Glomerular endothelial cell (primary cell): Measurements from ENCODE around the gene UST. TPM values are rescaled to one million over a fixed set of nuclear protein-coding genes. Genes with fewer than 3 reads are reported as not detected.

Experiments used
- DNase-seq: peaks from one replicate; pipeline ENCODE4 v3.0.0-alpha.2; 2011; ENCODE audit warnings: low read depth, low spot score; ENCODE audit errors: extremely low read depth
- total RNA-seq: library from RNA; depleted of rRNA; stranded (reverse); fragments of >200 nt; gene quantifications from 2 replicates; pipeline ENCODE4 v1.2.3, GENCODE V29; 2015

Gene UST
- total RNA-seq, 1 donor from 2014 or later, result 2.0 TPM

DNA sequence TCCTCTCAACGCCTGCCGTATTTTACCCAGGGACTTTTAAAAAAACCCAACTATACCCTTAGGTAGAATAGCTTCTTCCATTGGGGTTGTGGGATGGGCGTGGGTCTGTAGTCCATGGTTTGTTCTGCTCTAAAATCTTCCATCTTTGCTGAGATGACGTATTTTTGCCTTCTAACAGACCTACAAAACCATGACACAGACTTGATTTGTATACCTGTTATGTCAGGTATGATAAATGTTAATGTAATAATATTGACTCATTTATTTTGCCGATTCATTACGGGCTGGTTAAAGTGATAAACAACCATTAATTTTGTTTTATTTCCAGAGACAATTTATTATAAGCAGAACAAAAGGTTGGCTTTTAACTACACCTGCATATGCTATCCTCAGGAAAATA, 48.7 kb downstream of the UST start:
- DNase-seq, result no peak

DNA sequence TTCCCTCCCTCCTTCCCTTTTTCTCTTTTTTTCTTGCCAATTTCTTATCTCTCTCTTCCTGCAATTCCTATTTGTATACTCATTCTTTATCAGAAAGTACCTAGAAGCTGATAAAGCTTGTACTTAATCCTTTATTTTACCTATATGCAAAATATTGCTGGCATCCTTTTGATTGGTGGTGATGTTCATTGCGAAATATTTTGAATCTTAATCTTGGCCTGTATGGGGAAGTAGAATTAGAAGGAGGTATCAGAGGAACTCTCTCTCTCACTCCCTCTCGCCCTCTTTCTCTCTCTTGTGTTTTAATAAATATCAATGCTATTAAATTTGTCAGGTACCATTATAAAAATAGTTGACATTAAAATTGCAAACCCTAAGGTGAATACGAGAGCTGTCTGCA, 52.8 kb downstream of the UST start:
- no peak for DNase-seq

DNA sequence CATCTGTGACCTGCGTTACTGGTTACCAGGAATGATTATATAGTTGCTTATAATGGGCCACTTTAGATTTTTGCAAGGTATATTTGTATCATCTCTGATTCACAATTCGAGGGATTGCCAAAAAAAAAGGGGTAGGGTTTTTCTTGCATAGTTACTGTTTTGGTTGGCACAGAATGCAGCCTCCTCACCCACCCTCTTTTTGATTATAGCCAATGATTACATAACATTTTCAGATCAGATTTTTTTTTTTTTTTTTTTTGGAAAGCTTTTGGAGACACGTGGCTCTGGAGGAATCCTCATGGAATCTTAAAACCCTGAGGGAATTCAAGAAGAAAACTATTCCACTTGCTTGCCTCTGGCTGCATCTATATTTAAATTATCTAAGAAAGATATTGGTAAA, 53.7 kb downstream of the UST start:
- no peak for DNase-seq

DNA sequence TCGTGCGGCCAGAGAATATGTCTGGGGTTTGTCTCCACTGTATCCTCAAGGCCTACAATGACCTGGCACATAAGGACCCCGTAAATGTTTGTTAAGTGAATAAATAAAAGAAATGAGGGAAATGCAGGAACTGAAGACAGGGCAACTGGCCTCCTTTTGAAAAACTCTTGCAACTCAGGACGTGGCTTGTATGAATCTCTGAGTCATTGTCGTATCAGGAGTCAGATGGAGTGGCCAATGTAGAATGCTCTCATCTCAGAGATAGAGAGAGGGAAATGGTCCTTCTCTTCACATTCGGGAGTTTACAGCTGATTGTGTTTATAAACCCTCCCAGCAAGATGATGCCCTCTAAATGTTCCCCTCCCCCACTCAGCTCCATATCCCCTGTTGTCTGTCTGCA, 57.1 kb downstream of the UST start:
- DNase-seq, result no peak

DNA sequence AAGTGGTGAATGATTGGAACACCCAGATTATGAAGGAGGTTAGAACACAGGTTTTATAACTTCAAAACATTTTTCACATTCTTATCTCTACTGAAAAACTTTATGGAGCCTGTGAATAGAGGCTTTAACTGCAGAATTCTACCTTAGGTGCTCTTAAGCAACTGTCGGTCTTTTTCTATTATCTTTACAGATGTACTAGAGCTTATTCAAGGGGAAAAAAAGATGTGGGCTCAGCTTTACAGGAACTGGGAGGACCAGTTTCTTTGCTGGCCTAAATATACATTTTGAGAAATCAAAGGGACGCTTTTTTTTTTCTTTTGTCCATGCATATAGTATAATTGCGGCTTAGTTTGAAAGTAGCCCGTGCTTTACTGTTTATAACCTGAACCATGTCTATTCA, 58.9 kb downstream of the UST start:
- no peak for DNase-seq

DNA sequence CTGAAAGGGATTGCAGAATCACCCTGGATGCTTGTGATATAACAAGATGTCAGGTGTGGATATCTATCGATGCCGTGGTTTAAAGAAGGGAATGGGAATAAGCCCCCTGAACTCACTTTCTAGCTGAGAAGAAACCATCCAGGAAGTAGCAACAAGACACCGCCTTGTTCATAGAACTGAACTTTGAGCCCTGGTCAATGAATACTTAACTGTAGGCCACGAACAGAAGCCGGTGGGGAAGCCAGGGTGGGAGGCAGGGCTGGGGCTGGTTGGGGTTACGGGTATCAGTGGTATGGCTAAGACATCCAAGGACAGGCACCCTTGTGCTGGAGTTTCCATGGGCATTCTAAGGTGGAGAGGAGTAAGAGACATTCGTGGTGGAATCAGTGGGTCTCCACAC, 61.0 kb downstream of the UST start:
- DNase-seq, result no peak

DNA sequence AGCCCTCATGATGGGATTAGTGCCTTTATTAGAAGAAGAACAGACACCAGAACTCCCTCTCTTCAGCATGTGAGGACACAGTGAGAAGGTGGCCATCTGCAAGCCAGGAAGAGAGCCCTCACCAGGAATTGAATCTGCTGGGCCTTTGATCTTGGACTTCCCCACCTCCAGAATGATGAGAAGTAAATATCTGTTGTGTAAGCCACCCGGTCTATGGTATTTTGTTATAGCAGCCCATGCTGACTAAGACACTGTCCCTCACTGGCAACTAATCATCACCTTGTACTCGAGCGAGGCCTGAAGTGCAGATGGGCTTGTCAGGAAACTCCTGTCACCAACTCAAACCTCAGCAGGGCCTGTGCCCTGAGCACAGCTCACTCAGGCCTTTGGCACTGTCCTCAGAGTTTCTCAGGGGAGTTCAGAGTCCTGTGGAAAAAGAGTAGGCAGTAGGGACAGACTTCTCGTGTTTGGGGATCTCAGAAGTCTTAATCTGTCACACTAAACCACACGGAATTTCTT, 62.0 kb downstream of the UST start:
- no peak for DNase-seq

DNA sequence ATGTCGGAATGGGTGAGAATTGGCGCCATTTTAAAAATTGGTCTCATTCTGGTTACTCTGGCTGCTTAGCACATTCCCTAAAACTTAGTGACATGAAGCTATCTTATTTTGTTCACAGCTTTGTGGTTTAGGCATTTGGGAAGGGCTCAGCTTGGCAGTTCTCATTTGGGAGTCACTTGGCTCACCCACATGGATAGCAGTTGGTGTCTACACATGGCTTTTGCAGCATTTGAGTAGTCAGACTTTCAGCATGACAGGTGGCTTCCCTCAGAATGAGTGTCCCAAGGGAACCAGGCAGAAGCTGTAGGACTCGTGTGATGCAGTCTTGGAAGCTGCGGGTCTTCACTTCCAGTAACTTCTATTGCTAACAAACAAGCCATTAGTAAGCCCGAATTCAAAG, 64.6 kb downstream of the UST start:
- DNase-seq, result no peak

DNA sequence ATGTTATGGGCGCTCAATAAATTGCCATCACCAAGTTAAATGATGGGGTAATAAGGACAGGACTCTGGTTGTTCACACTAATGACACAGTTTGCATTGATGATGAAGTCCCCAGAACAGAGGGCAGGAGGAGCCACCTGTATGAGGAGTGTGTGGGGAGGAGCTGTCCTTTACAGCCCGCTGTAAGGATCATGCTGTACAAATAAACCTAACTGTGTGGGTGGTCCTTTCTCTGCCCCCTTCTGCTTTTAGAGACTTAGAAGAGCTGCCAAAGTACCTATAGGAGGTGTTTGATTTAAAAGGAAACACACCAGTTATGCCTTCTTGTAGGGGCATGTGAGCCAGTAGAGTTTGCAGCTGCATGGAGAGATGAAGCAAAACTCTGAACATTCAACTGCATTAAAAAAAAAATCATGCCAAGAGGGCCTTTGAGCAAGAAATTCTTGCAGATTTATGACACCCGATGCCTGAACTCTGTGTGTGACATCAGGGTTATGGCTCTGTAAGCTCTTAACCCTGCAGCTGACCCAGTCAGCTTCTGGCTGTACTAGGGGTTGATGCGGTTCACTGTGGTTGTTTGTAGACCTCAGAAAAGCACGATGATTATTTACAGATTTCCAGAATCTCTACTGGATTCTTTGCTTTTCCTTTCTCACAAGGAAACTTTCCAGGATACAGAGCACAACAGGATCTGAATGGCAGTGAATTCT, 67.4 kb downstream of the UST start:
- DNase-seq, result no peak

DNA sequence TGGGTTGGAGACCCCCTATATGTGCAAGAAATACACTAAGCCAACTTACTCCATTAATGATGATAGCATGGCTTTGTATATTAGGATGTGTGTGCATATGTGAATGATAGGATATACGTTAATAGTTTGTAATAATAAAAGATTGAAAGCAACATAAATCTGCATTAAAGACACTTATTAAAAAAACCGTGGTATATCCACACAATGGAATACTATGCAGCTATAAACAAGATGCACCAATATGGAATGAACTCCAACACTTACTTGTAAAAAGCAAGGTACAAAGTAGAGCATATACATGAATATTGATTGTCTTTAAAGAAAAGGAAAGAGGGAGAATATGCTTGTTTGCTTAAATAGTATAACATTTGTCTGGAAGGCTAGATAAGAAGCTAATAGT, 68.0 kb downstream of the UST start:
- DNase-seq, result no peak

DNA sequence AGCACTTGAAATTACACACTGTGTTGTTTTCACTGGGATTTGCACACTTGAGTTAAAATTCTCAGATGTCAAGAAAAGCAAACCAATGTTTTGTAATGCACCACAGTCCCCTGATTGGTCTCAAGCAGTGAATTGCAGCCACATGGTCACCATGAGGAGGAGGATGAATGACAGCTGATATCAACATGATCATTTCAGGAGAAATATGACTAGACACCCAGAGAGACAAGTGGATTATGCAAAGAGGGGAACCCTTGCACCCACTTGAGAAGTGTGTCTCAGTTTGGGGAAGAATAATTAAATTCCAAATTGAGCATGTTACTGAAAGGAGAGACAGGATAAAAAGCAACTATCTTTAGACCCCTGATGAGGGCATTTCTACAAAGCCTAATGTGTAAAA, 69.3 kb downstream of the UST start:
- no peak for DNase-seq

DNA sequence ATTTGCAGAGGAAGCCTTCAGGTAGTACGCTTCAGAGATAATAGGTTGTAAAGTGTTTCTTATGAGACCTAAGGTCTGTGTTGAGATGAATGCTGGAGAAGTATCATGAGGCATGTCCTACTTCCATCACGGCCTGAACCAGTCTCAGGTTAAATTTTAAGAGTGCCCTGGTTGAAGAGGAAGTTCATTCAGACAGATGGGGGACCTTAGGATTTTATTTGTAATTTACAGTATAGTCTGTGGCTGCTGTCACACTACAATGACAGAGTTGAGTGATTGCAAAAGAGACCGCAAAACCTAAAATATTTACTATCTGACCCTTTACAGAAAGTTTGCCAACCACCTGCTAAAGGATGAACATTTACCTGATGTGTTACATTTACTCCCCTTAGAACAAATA, 70.9 kb downstream of the UST start:
- no peak for DNase-seq

DNA sequence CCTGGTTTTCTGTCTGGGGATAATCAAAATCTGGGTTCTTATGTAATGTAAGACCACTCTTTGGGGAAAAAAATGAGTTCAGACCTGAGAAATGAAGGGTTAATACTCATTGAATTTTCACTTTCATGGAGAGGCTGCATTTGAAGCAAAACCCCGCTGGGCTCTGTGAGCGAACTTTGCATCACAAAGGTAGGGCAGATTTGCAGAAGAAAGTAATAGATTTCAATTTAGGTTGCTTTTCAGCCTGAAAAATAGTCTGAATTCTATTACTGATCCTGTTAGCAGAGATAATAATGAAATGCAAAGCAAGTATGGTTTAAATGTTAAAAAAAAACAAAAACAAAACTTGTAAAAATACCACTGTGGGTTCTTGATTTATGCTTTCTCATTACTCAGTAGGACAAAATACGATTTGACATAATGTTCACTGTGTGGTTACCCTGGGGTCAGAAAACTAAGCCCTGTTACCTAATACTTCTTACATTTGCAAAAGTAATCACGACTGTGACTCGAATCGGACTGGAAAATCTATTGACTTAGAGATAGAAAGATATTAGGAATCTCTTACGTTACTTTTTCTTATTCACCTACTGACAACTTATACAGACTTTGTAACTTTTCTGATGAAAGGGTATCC, 72.2 kb downstream of the UST start:
- no peak for DNase-seq

DNA sequence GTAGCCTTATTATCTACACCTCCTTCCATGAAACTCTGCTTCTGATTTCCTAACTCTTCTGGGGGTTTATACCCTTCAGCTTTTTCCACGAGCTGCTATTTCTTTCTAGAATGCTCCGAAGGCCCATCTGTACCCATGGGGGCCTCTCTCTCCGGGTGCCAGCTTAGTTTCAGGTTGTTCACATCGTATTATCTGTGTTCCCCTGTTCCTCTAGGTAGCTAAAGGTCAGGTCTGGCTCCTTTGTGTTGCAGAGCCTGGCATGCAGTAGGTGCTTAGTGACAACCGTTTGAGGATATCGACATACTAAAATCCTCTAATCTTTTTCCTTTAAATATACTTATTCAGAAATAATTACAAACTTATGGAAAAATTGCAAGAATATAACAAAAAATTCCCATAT, 73.0 kb downstream of the UST start:
- no peak for DNase-seq

DNA sequence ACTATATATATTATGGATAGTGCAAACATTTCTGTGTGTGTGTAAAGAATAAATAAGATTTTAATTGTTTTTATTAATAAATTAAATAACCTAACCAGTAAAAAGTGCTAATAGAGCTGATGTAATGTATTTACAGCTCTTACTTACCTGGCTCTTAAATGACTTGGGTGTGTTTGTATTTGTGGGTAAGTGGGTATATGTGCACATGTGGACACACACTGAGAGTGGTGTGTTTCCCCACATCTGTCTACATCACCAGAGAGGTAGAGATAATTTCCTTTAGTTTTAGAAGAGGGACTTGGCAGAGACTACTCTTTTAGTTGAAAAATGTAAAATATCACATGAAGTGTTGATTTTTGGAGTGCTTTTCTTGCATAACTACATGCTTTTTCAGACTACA, 76.0 kb downstream of the UST start:
- no peak for DNase-seq

DNA sequence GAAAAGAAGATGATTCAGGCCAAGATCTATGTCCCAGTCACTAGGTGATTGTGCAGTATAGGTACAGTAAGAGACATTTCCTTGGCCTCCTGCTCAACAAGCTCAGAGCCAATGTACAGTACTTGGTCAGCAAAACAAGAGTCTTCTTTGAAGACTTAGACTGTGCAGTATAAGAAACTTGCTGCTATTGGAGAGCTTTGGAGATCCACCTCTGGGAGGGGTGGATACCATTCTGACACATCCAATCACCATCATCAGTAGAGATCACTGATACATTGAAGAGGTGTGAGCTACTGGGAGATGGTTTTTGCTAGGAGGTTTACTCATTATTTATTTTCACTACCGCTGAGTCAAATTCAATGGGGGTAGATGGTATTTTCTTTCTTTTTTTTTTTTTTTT, 77.5 kb downstream of the UST start:
- no peak for DNase-seq

DNA sequence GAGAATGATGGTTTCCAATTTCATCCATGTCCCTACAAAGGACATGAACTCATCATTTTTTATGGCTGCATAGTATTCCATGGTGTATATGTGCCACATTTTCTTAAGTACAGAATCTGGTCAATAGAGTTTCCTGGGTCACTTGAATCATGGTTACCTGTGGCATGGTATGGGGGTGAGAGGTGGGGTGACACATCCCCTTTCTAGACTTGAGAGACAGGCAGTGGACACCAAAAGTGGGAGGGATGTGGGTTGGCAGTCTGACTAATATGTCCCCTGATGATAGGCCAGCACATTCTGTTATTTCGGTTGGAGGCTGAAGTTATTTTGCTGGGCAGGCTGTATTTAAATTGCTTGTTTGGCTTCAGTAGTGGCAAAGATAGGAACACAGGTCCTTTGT, 78.1 kb downstream of the UST start:
- DNase-seq, result no peak

DNA sequence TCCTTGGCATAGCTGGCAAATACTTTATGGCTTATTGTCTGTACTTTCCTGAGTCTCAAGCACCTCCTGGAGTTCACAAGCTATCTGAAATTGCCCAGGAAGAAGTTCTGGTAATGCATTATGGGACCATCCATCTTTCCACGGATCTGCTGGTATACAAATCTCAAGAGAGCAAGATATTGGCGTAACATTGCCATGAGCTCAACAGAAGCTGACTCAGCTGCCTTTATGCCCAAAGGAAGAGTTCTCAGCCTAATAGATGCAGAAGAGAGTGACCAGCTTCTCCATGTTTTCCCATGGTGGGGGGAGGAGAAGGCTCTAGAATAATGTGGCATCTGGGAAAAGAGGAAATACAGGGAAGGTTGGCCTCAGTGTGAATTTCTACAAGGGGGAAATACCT, 78.7 kb downstream of the UST start:
- no peak for DNase-seq

DNA sequence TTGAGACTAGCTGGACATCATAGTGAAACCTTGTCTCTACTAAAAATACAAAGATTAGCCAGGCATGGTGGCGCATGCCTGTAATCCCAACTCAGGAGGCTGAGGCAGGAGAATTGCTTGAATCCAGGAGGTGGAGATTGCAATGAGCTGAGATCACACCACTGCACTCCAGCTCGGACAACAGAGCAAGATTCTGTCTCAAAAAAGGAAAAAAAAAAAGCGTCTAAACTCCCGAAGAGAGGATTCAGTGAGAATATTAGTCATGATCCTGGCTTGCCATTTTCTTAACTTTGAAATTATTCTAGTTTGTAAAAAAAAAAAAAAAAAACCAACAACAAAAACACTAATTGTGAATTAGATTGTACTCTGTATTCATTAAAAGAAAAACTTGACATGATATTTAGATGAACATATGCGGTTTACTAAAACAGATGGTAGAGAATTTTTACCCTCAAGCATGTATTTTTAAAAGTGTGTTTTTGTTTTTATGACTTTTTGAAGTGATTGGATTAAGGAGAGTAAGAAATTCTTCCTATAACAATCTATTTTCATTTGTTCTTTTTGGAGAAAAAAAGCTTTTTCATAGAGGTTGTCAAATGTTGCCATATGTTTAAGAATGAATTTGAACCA, 80.7 kb downstream of the UST start:
- DNase-seq, result no peak

DNA sequence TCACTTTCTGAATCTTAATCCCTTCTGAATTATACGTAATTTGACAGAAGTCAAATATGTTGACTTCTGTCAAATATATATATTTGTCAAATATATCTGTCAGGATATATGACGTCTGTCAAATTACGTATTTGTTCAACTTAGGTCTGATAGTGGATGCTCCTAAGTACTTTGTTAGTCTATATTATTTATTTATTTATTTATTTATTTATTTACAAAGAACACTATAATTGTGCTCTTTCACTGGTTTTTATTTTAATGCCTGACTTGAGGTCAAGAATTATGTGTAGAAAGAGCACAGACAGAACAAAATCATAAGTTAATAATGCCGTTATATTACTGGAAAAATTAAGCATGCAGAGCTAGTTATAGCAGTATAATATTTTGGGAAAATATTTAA, 81.2 kb downstream of the UST start:
- no peak for DNase-seq

DNA sequence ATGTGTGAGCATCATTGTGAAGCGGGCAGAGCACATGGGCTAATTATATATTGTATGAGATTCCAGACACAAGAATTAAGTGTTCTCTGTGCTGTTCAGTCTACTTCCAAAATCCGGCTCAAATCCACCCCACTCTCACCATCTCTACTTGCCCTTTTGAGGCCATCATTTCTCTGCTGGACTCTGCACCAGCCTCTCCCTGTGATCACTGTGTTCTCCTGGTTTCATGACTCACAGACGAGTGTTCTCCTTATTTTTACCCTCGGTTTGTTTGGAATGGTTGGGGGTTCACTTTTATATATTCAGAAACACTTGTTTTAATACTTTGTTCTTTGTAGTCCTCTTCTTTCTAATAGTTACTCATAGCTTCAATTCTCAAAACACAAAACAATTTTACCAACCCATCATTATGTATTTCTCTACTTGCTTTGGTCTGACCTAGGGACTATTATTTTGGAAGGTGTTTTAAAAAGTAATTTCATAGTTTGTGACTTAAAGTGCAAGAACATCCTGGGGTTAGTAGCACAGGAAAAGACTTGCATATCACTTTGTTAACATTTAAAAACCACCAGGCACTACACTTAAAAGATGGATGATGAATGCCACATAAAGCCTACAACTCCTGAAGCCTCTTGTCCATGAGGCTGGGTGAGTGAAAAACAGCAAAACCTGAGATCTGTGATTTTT, 82.7 kb downstream of the UST start:
- no peak for DNase-seq

DNA sequence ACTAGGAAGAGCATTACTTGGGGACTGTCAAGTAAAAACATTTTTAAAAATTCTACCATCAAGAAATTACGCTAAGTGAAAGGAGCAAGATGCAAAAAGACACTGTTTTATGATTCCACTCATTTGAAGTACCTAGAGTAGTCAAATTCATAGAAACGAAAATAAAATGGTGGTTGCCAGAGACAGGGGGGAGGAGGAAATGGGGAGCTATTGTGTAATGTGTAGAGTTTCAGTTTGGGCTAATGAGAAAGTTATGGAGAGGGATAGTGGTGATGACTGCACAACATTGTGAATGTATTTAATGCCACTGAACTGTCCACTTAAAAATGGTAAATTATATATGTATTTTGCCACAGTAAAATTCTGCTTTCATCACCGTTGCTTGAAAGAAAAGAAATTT, 83.8 kb downstream of the UST start:
- DNase-seq, result no peak
